HepG2 (cell line): ENCODE data around the gene WIZ. TPM values are rescaled to one million over a fixed set of nuclear protein-coding genes. Genes with fewer than 3 reads are reported as not detected.

Experiments used
- CEBPG ChIP-seq: IDR thresholded peaks from 2 replicates; pipeline ENCODE4 v1.6.1; 2016
- GATA4 ChIP-seq: sonication (generic); IDR thresholded peaks from 2 replicates; pipeline ENCODE4 v1.6.1; 2016; ENCODE audit warnings: antibody characterized with exemption, low read depth, borderline replicate concordance
- GLI4 ChIP-seq: sonication (generic); formaldehyde crosslinking; IDR thresholded peaks from 2 replicates; pipeline ENCODE4 v1.5.1; 2020; ENCODE audit warnings: missing genetic modification reagents, mild to moderate bottlenecking, moderate library complexity, borderline replicate concordance
- HOXA5 ChIP-seq: sonication (generic); formaldehyde crosslinking; IDR thresholded peaks from 2 replicates; pipeline ENCODE4 v1.4.0; 2020; ENCODE audit warnings: missing genetic modification reagents
- KLF9 ChIP-seq: IDR thresholded peaks from 2 replicates; pipeline ENCODE4 v1.6.1; 2016; ENCODE audit warnings: low read depth
- NCOR1 ChIP-seq: fragments of 200-600 bp; sonication (generic); IDR thresholded peaks from 2 replicates; pipeline ENCODE4 v1.7.0; 2017; ENCODE audit warnings: antibody characterized with exemption, low read length, borderline replicate concordance
- NR2C2 ChIP-seq: sonication (generic); formaldehyde crosslinking; IDR thresholded peaks from 2 replicates; pipeline ENCODE4 v1.4.0; 2020; ENCODE audit warnings: missing genetic modification reagents, mild to moderate bottlenecking, moderate library complexity, borderline replicate concordance
- NR2F1 ChIP-seq, 2 experiments: fragments of 450-650 bp in 1 of 2; formaldehyde crosslinking in 1 of 2; IDR thresholded peaks; 2 replicates each; pipeline versions ENCODE4 v1.5.0 to v1.6.1; 2016 to 2020; ENCODE audit warnings: mild to moderate bottlenecking in 1 of 2, missing compliant biosample characterization in 1 of 2, missing genetic modification reagents in 1 of 2, moderate library complexity in 1 of 2
- PAX8 ChIP-seq: sonication (generic); formaldehyde crosslinking; IDR thresholded peaks from 2 replicates; pipeline ENCODE4 v1.8.0; 2022; ENCODE audit warnings: mild to moderate bottlenecking, missing genetic modification reagents, borderline replicate concordance
- RARA ChIP-seq: IDR thresholded peaks from 2 replicates; pipeline ENCODE4 v1.6.1; 2016; ENCODE audit warnings: missing genetic modification reagents, missing compliant biosample characterization
- RARG ChIP-seq: sonication (generic); formaldehyde crosslinking; IDR thresholded peaks from 2 replicates; pipeline ENCODE4 v1.4.0; 2020; ENCODE audit warnings: low read depth, mild to moderate bottlenecking, missing genetic modification reagents
- ZNF124 ChIP-seq: sonication (generic); formaldehyde crosslinking; IDR thresholded peaks from 2 replicates; pipeline ENCODE4 v1.4.0; 2020; ENCODE audit warnings: missing genetic modification reagents
- ZNF337 ChIP-seq: sonication (generic); formaldehyde crosslinking; IDR thresholded peaks from 2 replicates; pipeline ENCODE4 v1.5.1; 2020; ENCODE audit warnings: missing genetic modification reagents, low read depth, mild to moderate bottlenecking, borderline replicate concordance
- ZNF556 ChIP-seq: sonication (generic); formaldehyde crosslinking; IDR thresholded peaks from 2 replicates; pipeline ENCODE4 v1.4.0; 2020; ENCODE audit warnings: mild to moderate bottlenecking, missing genetic modification reagents, borderline replicate concordance
- ZNF616 ChIP-seq: sonication (generic); formaldehyde crosslinking; IDR thresholded peaks from 2 replicates; pipeline ENCODE4 v1.5.0; 2020; ENCODE audit warnings: low read depth, mild to moderate bottlenecking, missing genetic modification reagents
- ZNF768 ChIP-seq: sonication (generic); formaldehyde crosslinking; IDR thresholded peaks from 2 replicates; pipeline ENCODE4 v1.4.0; 2020; ENCODE audit warnings: missing genetic modification reagents
- ZNF879 ChIP-seq: sonication (generic); formaldehyde crosslinking; IDR thresholded peaks from 2 replicates; pipeline ENCODE4 v1.8.1; 2023; ENCODE audit warnings: missing genetic modification reagents
- ZSCAN31 ChIP-seq: sonication (generic); formaldehyde crosslinking; IDR thresholded peaks from 2 replicates; pipeline ENCODE4 v1.5.0; 2020; ENCODE audit warnings: low read depth, mild to moderate bottlenecking, missing genetic modification reagents
- polyA plus RNA-seq, 8 experiments: library from polyadenylated mRNA; depleted of rRNA in 3 of 8; stranded (reverse) in 7 of 8; unstranded in 1 of 8; fragments of >200 nt; fragmentation: Illumina TruSeq in 4 of 8; extraction: Trizol in 4 of 8; gene quantifications; 2 replicates each; pipeline versions ENCODE4 v1.2.1 to v1.2.3, GENCODE V29; 2011 to 2016; ENCODE audit warnings: low read depth in 4 of 8, missing spikeins in 1 of 8, mixed read lengths in 1 of 8; ENCODE audit not compliant: insufficient read depth in 1 of 8
- total RNA-seq, 5 experiments: library from RNA; depleted of rRNA; stranded (reverse); fragments of >200 nt; fragmentation: Illumina TruSeq; extraction: Trizol; gene quantifications; 2 replicates each; pipeline ENCODE4 v1.2.3, GENCODE V29; 2016; ENCODE audit warnings: low read depth in 1 of 5
- TF ChIP-seq, protein P1 (sequence below): sonication (generic); formaldehyde crosslinking; IDR thresholded peaks from 2 replicates; pipeline ENCODE4 v1.4.0; 2020; ENCODE audit warnings: missing genetic modification reagents, borderline replicate concordance
- TF ChIP-seq, protein P2 (sequence below): sonication (generic); formaldehyde crosslinking; IDR thresholded peaks from 2 replicates; pipeline ENCODE4 v1.4.0; 2020; ENCODE audit warnings: low read depth, mild to moderate bottlenecking, missing genetic modification reagents
- TF ChIP-seq, protein P3 (sequence below): sonication (generic); formaldehyde crosslinking; IDR thresholded peaks from 2 replicates; pipeline ENCODE4 v1.8.1; 2022; ENCODE audit warnings: mild to moderate bottlenecking, missing genetic modification reagents
- TF ChIP-seq, protein P4 (sequence below): sonication (generic); formaldehyde crosslinking; IDR thresholded peaks from 2 replicates; pipeline ENCODE4 v1.5.0; 2020; ENCODE audit warnings: missing genetic modification reagents

WIZ gene
- total and polyA plus RNA-seq, 2 of the 13 experiments (the other 11 are each of a cell fraction or from before 2014, with no cell fraction given), result 4.7 to 4.8 TPM

DNA sequence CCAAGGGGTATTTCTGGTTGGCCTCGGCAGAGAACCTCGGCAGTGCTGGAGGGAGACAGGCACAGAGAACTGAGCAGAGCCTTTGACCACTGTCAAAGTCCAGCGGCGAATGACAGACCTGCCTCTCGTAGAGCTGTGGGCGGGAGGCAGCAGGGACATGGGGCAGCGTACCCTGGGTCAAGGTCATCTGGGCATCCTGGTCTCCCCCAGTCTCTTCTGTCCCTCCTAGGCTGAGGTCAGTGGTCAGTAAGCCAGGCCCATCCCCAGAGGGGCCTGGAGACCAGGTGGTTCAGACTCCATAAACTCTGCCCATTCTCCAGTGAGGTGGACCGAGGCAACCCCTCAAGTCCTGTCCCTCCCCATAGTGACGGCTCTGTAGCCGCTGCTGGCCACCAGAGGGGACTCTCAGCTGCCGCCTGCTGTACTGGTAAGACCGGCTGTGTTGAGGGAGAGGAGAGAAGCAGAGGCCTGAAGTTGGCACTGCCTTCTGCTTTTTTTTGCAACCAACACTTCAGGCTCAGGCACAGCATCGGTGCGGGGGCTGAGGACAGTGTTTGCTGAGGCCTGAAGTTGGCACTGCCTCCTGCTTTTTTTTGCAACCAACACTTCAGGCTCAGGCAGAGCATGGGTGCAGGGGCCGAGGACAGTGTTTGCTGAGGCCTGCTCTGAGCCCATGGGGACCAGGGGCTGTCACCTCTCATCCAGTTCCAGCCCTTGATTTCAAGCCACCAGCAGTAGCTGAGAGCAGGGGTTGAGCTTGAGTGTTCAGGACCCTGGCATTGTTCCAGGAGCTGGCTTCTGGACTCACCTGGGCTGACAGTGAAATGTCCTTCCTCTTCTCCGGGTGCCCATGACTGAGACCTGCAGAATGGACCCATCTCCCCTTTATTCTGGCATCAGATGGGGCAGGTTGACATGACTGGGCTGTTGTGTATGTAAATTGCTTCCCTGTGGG lies 29.9 kb upstream of the WIZ start, which contains the start of gene PGLYRP2 (continued):
- TF ChIP-seq, protein P1, sequence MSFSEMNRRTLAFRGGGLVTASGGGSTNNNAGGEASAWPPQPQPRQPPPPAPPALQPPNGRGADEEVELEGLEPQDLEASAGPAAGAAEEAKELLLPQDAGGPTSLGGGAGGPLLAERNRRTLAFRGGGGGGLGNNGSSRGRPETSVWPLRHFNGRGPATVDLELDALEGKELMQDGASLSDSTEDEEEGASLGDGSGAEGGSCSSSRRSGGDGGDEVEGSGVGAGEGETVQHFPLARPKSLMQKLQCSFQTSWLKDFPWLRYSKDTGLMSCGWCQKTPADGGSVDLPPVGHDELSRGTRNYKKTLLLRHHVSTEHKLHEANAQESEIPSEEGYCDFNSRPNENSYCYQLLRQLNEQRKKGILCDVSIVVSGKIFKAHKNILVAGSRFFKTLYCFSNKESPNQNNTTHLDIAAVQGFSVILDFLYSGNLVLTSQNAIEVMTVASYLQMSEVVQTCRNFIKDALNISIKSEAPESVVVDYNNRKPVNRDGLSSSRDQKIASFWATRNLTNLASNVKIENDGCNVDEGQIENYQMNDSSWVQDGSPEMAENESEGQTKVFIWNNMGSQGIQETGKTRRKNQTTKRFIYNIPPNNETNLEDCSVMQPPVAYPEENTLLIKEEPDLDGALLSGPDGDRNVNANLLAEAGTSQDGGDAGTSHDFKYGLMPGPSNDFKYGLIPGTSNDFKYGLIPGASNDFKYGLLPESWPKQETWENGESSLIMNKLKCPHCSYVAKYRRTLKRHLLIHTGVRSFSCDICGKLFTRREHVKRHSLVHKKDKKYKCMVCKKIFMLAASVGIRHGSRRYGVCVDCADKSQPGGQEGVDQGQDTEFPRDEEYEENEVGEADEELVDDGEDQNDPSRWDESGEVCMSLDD, result peak; percentile 50; the same call in 1 of the 2 replicates
- TF ChIP-seq, protein P2, sequence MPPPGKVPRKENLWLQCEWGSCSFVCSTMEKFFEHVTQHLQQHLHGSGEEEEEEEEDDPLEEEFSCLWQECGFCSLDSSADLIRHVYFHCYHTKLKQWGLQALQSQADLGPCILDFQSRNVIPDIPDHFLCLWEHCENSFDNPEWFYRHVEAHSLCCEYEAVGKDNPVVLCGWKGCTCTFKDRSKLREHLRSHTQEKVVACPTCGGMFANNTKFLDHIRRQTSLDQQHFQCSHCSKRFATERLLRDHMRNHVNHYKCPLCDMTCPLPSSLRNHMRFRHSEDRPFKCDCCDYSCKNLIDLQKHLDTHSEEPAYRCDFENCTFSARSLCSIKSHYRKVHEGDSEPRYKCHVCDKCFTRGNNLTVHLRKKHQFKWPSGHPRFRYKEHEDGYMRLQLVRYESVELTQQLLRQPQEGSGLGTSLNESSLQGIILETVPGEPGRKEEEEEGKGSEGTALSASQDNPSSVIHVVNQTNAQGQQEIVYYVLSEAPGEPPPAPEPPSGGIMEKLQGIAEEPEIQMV (CRISPR knock-in tag), result 0 out of 2 replicates have a peak, but pooled peaks have one; percentile 18
- 0 out of 2 replicates have a peak, but pooled peaks have one; percentile 39 for TF ChIP-seq GLI4 (CRISPR knock-in tag)
- TF ChIP-seq ZSCAN31 (CRISPR knock-in tag), result no peak
- no peak for TF ChIP-seq HOXA5 (CRISPR knock-in tag)
- 0 out of 2 replicates have a peak, but pooled peaks have one; percentile 24 for TF ChIP-seq ZNF124 (CRISPR knock-in tag)
- no peak for TF ChIP-seq ZNF879 (CRISPR knock-in tag)
- no peak for TF ChIP-seq KLF9 (CRISPR knock-in tag)
- TF ChIP-seq GATA4, result no peak
- no peak for TF ChIP-seq PAX8
- TF ChIP-seq ZNF556, result peak; percentile 80; the same call in 1 of the 2 replicates
- peak; percentile 86 for TF ChIP-seq NCOR1
- no peak for TF ChIP-seq ZNF337 (CRISPR knock-in tag)
- peak; percentile 42 to 61; a peak in 2 of 4 replicates for TF ChIP-seq NR2F1 (CRISPR knock-in tag; IDR thresholded peaks at IDR 0.05)
- TF ChIP-seq, protein P3, sequence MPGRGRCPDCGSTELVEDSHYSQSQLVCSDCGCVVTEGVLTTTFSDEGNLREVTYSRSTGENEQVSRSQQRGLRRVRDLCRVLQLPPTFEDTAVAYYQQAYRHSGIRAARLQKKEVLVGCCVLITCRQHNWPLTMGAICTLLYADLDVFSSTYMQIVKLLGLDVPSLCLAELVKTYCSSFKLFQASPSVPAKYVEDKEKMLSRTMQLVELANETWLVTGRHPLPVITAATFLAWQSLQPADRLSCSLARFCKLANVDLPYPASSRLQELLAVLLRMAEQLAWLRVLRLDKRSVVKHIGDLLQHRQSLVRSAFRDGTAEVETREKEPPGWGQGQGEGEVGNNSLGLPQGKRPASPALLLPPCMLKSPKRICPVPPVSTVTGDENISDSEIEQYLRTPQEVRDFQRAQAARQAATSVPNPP (CRISPR knock-in tag), result no peak
- no peak for TF ChIP-seq RARG (CRISPR knock-in tag)
- TF ChIP-seq, protein P4, sequence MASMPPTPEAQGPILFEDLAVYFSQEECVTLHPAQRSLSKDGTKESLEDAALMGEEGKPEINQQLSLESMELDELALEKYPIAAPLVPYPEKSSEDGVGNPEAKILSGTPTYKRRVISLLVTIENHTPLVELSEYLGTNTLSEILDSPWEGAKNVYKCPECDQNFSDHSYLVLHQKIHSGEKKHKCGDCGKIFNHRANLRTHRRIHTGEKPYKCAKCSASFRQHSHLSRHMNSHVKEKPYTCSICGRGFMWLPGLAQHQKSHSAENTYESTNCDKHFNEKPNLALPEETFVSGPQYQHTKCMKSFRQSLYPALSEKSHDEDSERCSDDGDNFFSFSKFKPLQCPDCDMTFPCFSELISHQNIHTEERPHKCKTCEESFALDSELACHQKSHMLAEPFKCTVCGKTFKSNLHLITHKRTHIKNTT (CRISPR knock-in tag), result no peak
- peak; percentile 83 for TF ChIP-seq NR2C2 (CRISPR knock-in tag)
- peak; percentile 41; the same call in 1 of the 2 replicates for TF ChIP-seq ZNF768 (CRISPR knock-in tag)
- TF ChIP-seq RARA (CRISPR knock-in tag), result peak; percentile 74
- no peak for TF ChIP-seq CEBPG
- no peak for TF ChIP-seq ZNF616
